Measurements from ENCODE around the gene MXD3.

Gene MXD3

DNA sequence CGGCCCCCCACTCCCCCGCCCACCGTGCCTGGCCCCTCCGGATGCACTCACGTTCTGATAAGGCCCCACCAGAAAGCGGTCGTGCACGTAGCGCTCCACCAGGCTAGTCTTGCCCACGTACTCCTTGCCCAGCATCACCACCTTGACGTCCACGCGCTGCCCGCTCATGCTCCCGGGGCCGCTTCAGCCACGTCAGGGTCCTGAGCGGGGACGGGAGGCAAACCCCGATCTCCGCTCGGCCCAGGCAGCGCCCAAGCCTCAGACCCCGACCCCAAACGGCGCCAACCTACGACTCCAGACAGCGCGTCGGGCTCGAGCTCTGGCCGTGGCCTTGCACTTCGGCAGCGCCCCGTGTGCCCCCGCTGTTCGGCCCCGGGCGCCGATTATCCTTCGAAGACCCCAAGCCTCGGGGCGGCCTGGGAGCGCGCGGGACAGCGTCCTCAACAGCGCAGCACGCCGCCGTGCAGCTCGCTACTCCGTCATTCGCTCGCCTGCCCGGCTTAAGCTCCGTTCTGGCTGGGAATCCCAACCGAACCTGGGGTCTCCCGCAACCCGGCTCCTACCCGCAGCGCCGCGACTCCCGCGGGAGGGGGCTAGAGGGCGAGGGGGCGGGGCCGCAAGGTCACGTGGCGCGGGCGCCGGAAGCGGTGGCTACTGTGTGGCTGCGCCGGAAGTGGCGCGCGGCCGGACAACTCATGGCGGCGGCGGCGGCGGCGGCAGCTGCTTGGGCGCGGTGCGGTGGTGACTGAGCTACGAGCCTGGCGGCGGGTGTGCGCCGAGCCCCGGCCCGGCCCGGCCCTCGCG is 8.4 kb downstream of the MXD3 start, which contains the start of the genes PRELID1 and RAB24 (continued):
- TF ChIP-seq SCRT2 (tag by site-specific recombination; IDR thresholded peaks at IDR 0.05): no peak
- TF ChIP-seq ZNF133 (tag by site-specific recombination; IDR thresholded peaks at IDR 0.05): no peak
- no peak for TF ChIP-seq ZNF624 (tag by site-specific recombination; IDR thresholded peaks at IDR 0.05)
- 0 out of 2 replicates have a peak, but pooled peaks have one; percentile 67 for TF ChIP-seq ZBTB1 (tag by site-specific recombination; IDR thresholded peaks at IDR 0.05)
- TF ChIP-seq, protein P1, sequence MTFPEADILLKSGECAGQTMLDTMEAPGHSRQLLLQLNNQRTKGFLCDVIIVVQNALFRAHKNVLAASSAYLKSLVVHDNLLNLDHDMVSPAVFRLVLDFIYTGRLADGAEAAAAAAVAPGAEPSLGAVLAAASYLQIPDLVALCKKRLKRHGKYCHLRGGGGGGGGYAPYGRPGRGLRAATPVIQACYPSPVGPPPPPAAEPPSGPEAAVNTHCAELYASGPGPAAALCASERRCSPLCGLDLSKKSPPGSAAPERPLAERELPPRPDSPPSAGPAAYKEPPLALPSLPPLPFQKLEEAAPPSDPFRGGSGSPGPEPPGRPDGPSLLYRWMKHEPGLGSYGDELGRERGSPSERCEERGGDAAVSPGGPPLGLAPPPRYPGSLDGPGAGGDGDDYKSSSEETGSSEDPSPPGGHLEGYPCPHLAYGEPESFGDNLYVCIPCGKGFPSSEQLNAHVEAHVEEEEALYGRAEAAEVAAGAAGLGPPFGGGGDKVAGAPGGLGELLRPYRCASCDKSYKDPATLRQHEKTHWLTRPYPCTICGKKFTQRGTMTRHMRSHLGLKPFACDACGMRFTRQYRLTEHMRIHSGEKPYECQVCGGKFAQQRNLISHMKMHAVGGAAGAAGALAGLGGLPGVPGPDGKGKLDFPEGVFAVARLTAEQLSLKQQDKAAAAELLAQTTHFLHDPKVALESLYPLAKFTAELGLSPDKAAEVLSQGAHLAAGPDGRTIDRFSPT (tag by site-specific recombination; IDR thresholded peaks at IDR 0.05): peak; percentile 67; the same call in 1 of the 2 replicates
- no peak for TF ChIP-seq ZNF792 (tag by site-specific recombination; IDR thresholded peaks at IDR 0.05)
- TF ChIP-seq, protein P2, sequence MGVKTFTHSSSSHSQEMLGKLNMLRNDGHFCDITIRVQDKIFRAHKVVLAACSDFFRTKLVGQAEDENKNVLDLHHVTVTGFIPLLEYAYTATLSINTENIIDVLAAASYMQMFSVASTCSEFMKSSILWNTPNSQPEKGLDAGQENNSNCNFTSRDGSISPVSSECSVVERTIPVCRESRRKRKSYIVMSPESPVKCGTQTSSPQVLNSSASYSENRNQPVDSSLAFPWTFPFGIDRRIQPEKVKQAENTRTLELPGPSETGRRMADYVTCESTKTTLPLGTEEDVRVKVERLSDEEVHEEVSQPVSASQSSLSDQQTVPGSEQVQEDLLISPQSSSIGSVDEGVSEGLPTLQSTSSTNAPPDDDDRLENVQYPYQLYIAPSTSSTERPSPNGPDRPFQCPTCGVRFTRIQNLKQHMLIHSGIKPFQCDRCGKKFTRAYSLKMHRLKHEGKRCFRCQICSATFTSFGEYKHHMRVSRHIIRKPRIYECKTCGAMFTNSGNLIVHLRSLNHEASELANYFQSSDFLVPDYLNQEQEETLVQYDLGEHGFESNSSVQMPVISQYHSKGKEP (tag by site-specific recombination; IDR thresholded peaks at IDR 0.05): no peak
- no peak for TF ChIP-seq ZNF843 (tag by site-specific recombination; IDR thresholded peaks at IDR 0.05)
- TF ChIP-seq RBAK (tag by site-specific recombination; IDR thresholded peaks at IDR 0.05): no peak
- TF ChIP-seq ZNF391 (tag by site-specific recombination; IDR thresholded peaks at IDR 0.05; ENCODE audit: borderline replicate concordance, low read depth): peak; percentile 59; the same call in 1 of the 2 replicates
- 0 out of 2 replicates have a peak, but pooled peaks have one; percentile 14 for TF ChIP-seq ZFP69B (tag by site-specific recombination; IDR thresholded peaks at IDR 0.05)
- TF ChIP-seq ZNF37A (tag by site-specific recombination; IDR thresholded peaks at IDR 0.05): no peak
- no peak for TF ChIP-seq ZNF274 (IDR thresholded peaks at IDR 0.05; ENCODE audit: low read length)
- TF ChIP-seq ZNF274 (tag by site-specific recombination; IDR thresholded peaks at IDR 0.05; ENCODE audit: borderline replicate concordance): no peak
- no peak for TF ChIP-seq ZNF518A (tag by site-specific recombination; conservative IDR thresholded peaks at IDR 0.05; ENCODE audit: low read depth)
- 0 out of 2 replicates have a peak, but pooled peaks have one; percentile 30 for TF ChIP-seq BCL11A (tag by site-specific recombination; IDR thresholded peaks at IDR 0.05; ENCODE audit: low read depth)
- TF ChIP-seq ZBTB48 (tag by site-specific recombination; IDR thresholded peaks at IDR 0.05): 0 out of 2 replicates have a peak, but pooled peaks have one; percentile 28
- peak; percentile 74; the same call in 1 of the 2 replicates for TF ChIP-seq YY1 (tag by site-specific recombination; IDR thresholded peaks at IDR 0.05)
- no peak for TF ChIP-seq GLI2 (tag by site-specific recombination; IDR thresholded peaks at IDR 0.05; ENCODE audit: borderline replicate concordance, low read depth)
- TF ChIP-seq CTCF (tag by site-specific recombination; IDR thresholded peaks at IDR 0.05): peak; percentile 91
- no peak for TF ChIP-seq ZNF223 (tag by site-specific recombination; IDR thresholded peaks at IDR 0.05)
- TF ChIP-seq, protein P3, sequence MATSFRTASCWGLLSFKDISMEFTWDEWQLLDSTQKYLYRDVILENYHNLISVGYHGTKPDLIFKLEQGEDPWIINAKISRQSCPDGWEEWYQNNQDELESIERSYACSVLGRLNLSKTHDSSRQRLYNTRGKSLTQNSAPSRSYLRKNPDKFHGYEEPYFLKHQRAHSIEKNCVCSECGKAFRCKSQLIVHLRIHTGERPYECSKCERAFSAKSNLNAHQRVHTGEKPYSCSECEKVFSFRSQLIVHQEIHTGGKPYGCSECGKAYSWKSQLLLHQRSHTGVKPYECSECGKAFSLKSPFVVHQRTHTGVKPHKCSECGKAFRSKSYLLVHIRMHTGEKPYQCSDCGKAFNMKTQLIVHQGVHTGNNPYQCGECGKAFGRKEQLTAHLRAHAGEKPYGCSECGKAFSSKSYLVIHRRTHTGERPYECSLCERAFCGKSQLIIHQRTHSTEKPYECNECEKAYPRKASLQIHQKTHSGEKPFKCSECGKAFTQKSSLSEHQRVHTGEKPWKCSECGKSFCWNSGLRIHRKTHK (tag by site-specific recombination; IDR thresholded peaks at IDR 0.05): no peak
- no peak for TF ChIP-seq ZNF544 (tag by site-specific recombination; IDR thresholded peaks at IDR 0.05)
- TF ChIP-seq ZNF335 (tag by site-specific recombination; conservative IDR thresholded peaks at IDR 0.05): peak; percentile 91
- TF ChIP-seq ZNF146 (tag by site-specific recombination; IDR thresholded peaks at IDR 0.05): no peak
- TF ChIP-seq ZNF529 (tag by site-specific recombination; IDR thresholded peaks at IDR 0.05; ENCODE audit: insufficient replicate concordance): no peak
- TF ChIP-seq ZNF10 (tag by site-specific recombination; IDR thresholded peaks at IDR 0.05): no peak
